ENCODE measurements around the gene SLC5A1.

The SLC5A1 gene

DNA sequence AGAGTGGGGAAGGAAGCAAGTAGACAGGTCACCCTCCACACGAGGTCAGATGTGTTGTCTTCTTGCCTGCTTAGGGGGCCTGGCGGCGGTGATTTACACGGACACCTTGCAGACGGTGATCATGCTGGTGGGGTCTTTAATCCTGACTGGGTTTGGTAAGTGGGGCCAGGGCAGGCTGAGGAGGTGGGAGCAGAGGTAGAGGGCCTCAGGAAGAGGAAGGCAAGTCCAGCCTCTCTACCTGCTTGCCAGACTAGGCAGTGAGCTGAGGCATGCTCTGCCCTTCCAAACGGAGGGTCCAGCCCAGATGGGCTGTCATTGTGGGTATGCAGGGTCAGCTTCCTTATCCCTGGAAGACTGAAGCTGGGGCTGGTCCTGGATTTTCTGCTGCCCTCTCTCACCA is 39.9 kb downstream of the SLC5A1 start:
- H3K4me1 ChIP-seq (ENCODE audit: control insufficient read depth, low read length) = no peaks in the 10 kb centered on the region
- no peaks in the 10 kb centered on the region for H3K9me2 ChIP-seq (replicated peaks; ENCODE audit: control insufficient read depth, low read length)
- peaks cover 16% of the 10 kb centered on the region for H3K27me3 ChIP-seq (ENCODE audit: control insufficient read depth, low read length)
- no peaks in the 10 kb centered on the region for H3K36me3 ChIP-seq (ENCODE audit: control insufficient read depth, low read length)
- TF ChIP-seq, protein P1, sequence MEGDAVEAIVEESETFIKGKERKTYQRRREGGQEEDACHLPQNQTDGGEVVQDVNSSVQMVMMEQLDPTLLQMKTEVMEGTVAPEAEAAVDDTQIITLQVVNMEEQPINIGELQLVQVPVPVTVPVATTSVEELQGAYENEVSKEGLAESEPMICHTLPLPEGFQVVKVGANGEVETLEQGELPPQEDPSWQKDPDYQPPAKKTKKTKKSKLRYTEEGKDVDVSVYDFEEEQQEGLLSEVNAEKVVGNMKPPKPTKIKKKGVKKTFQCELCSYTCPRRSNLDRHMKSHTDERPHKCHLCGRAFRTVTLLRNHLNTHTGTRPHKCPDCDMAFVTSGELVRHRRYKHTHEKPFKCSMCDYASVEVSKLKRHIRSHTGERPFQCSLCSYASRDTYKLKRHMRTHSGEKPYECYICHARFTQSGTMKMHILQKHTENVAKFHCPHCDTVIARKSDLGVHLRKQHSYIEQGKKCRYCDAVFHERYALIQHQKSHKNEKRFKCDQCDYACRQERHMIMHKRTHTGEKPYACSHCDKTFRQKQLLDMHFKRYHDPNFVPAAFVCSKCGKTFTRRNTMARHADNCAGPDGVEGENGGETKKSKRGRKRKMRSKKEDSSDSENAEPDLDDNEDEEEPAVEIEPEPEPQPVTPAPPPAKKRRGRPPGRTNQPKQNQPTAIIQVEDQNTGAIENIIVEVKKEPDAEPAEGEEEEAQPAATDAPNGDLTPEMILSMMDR (IDR thresholded peaks at IDR 0.05; ENCODE audit: low read depth, low read length, poor library complexity, severe bottlenecking) = no peak
- no peaks in the 10 kb centered on the region for H3F3A ChIP-seq (ENCODE audit: control insufficient read depth, insufficient read depth)
- H3K79me2 ChIP-seq (ENCODE audit: control insufficient read depth, low read length) = no peaks in the 10 kb centered on the region
- no peaks in the 10 kb centered on the region for H4K20me1 ChIP-seq (ENCODE audit: control insufficient read depth, insufficient read depth, low read depth, low read length)
- H3K9me3 ChIP-seq (ENCODE audit: control insufficient read depth, insufficient read depth, low read length) = no peaks in the 10 kb centered on the region
- H3K4me3 ChIP-seq (ENCODE audit: low read length) = no peak overlapping the region
- no peak overlapping the region for H3K27ac ChIP-seq (ENCODE audit: low read depth, low read length)
- no peak overlapping the region for H3K4me2 ChIP-seq (ENCODE audit: low read length)

DNA sequence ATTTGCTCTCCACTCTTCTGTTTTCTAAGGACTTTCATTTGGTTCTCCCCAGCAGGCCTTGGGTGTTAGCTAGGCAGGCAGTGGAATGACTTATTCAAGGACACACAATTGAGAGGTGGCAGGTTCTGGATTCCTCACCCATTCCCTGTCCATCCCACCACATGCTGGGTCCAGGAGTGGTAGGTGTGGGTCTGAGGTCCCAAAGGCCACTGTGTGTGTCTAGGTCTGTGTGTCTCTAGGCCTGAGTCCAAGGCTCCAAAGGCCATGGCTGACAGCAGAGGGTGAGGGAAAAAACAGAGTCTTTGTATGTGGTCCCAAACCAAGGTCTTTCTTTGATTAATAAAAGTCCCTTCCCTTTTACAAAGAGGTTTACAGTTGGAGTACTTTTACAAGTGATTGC is 40.8 kb downstream of the SLC5A1 start:
- Histone ChIP-seq H3K27ac (ENCODE audit: low read depth, low read length) (no peak overlapping the region), H4K20me1 (ENCODE audit: control insufficient read depth, insufficient read depth, low read depth, low read length) (no peaks in the 10 kb centered on the region), H3K4me2 (ENCODE audit: low read length) (no peak overlapping the region), H3K9me3 (ENCODE audit: control insufficient read depth, insufficient read depth, low read length) (no peaks in the 10 kb centered on the region), H3K36me3 (ENCODE audit: control insufficient read depth, low read length) (no peaks in the 10 kb centered on the region), H3K4me3 (ENCODE audit: low read length) (no peak overlapping the region), H3K79me2 (ENCODE audit: control insufficient read depth, low read length) (no peaks in the 10 kb centered on the region), H3K4me1 (ENCODE audit: control insufficient read depth, low read length) (no peaks in the 10 kb centered on the region), H3K27me3 (ENCODE audit: control insufficient read depth, low read length) (peaks cover 18% of the 10 kb centered on the region), H3F3A (ENCODE audit: control insufficient read depth, insufficient read depth) (no peaks in the 10 kb centered on the region), H3K9me2 (replicated peaks; ENCODE audit: control insufficient read depth, low read length) (no peaks in the 10 kb centered on the region)
- TF ChIP-seq, protein P1 (IDR thresholded peaks at IDR 0.05; ENCODE audit: low read depth, low read length, poor library complexity, severe bottlenecking) = no peak
- no peak for TF ChIP-seq EZH2phosphoT487 (IDR thresholded peaks at IDR 0.05; ENCODE audit: borderline replicate concordance, low read length)

DNA sequence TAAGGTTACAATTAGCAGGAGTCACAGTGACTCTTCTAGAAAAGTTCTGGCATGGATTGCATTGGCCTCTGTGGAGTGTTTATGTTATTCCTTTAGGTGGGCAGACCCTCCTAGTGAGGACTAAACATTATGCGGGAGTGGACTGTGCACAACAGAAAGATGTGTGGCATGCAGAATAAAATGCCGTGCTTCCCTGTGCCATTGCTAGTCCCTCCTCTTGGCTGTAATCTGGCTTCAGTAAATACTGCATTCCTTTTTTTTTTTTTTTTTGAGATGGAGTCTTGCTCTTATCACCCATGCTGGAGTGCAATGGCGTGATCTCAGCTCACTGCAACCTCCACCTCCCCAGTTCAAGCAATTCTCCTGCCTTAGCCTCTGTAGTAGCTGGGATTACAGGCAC is 45.0 kb downstream of the SLC5A1 start:
- Histone ChIP-seq H3K4me2 (ENCODE audit: low read length) (no peak overlapping the region), H3K9me2 (replicated peaks; ENCODE audit: control insufficient read depth, low read length) (no peaks in the 10 kb centered on the region), H3K27ac (ENCODE audit: low read depth, low read length) (no peak overlapping the region), H3K4me1 (ENCODE audit: control insufficient read depth, low read length) (no peaks in the 10 kb centered on the region), H3K36me3 (ENCODE audit: control insufficient read depth, low read length) (no peaks in the 10 kb centered on the region), H3K79me2 (ENCODE audit: control insufficient read depth, low read length) (no peaks in the 10 kb centered on the region), H4K20me1 (ENCODE audit: control insufficient read depth, insufficient read depth, low read depth, low read length) (no peaks in the 10 kb centered on the region), H3K9me3 (ENCODE audit: control insufficient read depth, insufficient read depth, low read length) (no peaks in the 10 kb centered on the region), H3K27me3 (ENCODE audit: control insufficient read depth, low read length) (peaks cover 15% of the 10 kb centered on the region), H3K4me3 (ENCODE audit: low read length) (no peak overlapping the region), H3F3A (ENCODE audit: control insufficient read depth, insufficient read depth) (no peaks in the 10 kb centered on the region)
- TF ChIP-seq EZH2phosphoT487 (IDR thresholded peaks at IDR 0.05; ENCODE audit: borderline replicate concordance, low read length) = no peak
- TF ChIP-seq, protein P1 (IDR thresholded peaks at IDR 0.05; ENCODE audit: low read depth, low read length, poor library complexity, severe bottlenecking) = no peak

DNA sequence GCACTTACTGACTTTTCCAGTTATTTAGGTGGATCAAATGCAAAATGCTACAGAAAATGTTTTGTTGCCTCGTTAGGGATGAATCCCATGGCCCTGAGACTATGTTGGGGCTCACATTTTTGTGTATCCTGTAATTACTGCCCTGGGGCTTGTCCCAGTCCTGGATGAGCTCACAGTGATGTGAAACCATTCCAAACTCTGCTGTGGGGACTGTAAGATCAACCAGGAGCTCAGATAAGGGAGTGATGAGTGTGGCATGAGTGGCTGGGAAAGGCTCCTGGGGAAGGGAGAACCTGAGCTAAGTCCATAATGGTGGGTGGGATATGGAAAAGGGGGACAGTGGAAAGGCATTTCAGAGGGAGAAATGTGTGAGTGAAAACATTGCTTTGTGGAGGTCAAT is 54.0 kb downstream of the SLC5A1 start:
- Histone ChIP-seq H3K9me2 (replicated peaks; ENCODE audit: control insufficient read depth, low read length) (no peaks in the 10 kb centered on the region), H3K27ac (ENCODE audit: low read depth, low read length) (no peak overlapping the region), H3K27me3 (ENCODE audit: control insufficient read depth, low read length) (peaks cover 17% of the 10 kb centered on the region), H3K4me2 (ENCODE audit: low read length) (no peak overlapping the region), H3K9me3 (ENCODE audit: control insufficient read depth, insufficient read depth, low read length) (no peaks in the 10 kb centered on the region), H3K4me1 (ENCODE audit: control insufficient read depth, low read length) (no peaks in the 10 kb centered on the region), H3K4me3 (ENCODE audit: low read length) (no peak overlapping the region), H3K79me2 (ENCODE audit: control insufficient read depth, low read length) (no peaks in the 10 kb centered on the region), H3K36me3 (ENCODE audit: control insufficient read depth, low read length) (no peaks in the 10 kb centered on the region), H4K20me1 (ENCODE audit: control insufficient read depth, insufficient read depth, low read depth, low read length) (no peaks in the 10 kb centered on the region), H3F3A (ENCODE audit: control insufficient read depth, insufficient read depth) (no peaks in the 10 kb centered on the region)
- TF ChIP-seq, protein P1 (IDR thresholded peaks at IDR 0.05; ENCODE audit: low read depth, low read length, poor library complexity, severe bottlenecking) = no peak
- TF ChIP-seq EZH2phosphoT487 (IDR thresholded peaks at IDR 0.05; ENCODE audit: borderline replicate concordance, low read length) = no peak
